H54 (cell line): ENCODE results near the gene SRGAP3.

Source experiments
- DNase-seq: peaks from one replicate; pipeline ENCODE4 v3.0.0; 2011; ENCODE audit warnings: low spot score, mixed read lengths; ENCODE audit not compliant: insufficient read length
- FAIRE-seq: peaks from 3 replicates; lab custom pipeline; 2011; peaks lifted over from hg19 to GRCh38; lab: Jason Lieb, UNC
- POLR2A ChIP-seq: IDR thresholded peaks from 2 replicates; pipeline ENCODE4 v1.6.1; 2011; ENCODE audit warnings: low read depth, mild to moderate bottlenecking, low read length

The SRGAP3 gene

DNA sequence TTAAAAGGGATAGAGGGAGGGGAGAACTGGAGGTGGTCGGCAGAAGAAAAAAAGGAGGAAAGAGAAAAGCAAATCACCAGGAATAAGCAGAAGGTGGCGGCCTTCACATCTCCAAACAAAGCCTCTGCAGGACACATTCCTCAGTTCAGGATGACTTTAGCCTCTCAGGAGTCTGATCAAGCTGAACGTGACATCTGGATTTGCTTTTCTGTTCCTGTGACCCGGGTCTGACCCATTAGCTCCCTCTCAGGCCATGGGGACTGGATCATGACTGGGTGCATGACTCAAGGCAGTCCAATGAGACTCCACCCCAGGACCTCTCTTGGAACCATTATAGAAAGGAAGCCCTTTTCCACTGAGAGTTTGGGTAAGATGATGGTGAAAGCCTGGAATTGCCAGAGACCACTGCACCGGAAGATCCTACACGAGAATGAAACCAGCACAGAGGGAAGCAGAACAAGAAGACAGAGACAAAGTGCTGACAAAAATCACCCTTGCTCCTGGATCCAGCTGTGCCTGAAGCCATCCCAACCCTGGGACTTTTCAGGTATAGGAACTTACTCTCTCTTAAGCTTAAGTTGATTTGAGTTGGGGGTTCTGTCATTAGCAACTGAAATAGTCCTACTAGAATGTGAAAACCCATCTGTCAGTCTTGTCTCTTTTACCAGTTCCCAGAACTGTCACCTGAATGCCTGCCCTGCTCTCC, 240.7 kb downstream of the SRGAP3 start:
- TF ChIP-seq POLR2A, result no peak
- DNase-seq, result no peak
- FAIRE-seq, result no peak

- no peak for DNase-seq
- FAIRE-seq, result no peak
- TF ChIP-seq POLR2A, result no peak
Observed at GRCh38 chr3:9007928-9008327, 241.5 kb downstream of the SRGAP3 start.

DNA sequence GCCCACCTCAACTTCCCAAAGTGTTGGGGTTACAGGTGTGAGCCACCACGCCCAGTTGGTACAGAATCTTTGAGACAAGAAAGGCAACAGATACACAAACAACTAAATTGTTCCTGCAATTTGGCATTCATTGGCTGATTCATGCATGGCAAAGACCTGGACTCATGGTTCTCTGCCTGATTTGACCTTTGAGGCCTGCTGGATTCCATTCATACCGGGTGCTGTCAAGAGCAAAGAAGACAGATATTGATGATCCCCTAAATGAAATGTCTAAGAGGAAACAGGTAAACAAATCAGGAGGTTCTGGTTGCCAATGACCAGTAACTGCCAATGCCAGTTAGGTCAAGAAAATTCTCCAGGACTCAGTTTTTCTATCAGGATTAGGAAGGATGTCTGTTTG, 242.2 kb downstream of the SRGAP3 start:
- FAIRE-seq, result no peak
- no peak for TF ChIP-seq POLR2A
- no peak for DNase-seq

- no peak for TF ChIP-seq POLR2A
- FAIRE-seq (no peak), DNase-seq (no peak)
Observed at GRCh38 chr3:9000041-9000440, 249.4 kb downstream of the SRGAP3 start.

- FAIRE-seq, result no peak
Observed at GRCh38 chr3:8997151-8997550, 252.3 kb downstream of the SRGAP3 start.

GRCh38 chr3:8996681-8997121, 252.7 kb downstream of the SRGAP3 start:
- no peak for TF ChIP-seq POLR2A
- DNase-seq, result no peak
- no peak for FAIRE-seq

More at GRCh38 chr3:8997151-8997550, 252.3 kb downstream of the SRGAP3 start:
- no peak for DNase-seq
- no peak for TF ChIP-seq POLR2A

- no peak for TF ChIP-seq POLR2A
- DNase-seq (no peak), FAIRE-seq (no peak)
Observed at GRCh38 chr3:8996216-8996615, 253.2 kb downstream of the SRGAP3 start.

DNA sequence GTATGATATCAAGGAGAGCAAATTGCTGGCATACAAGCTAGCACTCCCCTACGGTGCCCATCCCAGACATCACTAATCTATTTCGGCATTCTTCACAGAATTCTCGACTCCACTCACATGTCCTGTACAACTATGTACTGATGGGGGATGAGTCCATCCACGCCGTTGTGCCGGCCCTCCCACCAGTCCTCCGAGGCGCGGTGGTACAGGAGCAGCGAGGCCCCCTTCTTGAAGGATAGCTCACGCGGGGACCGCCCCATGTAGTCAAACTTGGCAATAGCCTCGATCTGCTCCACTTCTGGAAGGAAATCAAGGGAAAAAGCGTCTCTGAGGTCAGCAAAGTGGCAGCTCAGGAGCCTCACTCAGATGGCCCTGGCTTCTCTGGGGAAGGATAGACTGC, 255.2 kb downstream of the SRGAP3 start:
- DNase-seq, result no peak
- TF ChIP-seq POLR2A, result no peak
- no peak for FAIRE-seq

- no peak for FAIRE-seq
- DNase-seq, result no peak
- no peak for TF ChIP-seq POLR2A
Observed at GRCh38 chr3:8993331-8993730, 256.1 kb downstream of the SRGAP3 start.

DNA sequence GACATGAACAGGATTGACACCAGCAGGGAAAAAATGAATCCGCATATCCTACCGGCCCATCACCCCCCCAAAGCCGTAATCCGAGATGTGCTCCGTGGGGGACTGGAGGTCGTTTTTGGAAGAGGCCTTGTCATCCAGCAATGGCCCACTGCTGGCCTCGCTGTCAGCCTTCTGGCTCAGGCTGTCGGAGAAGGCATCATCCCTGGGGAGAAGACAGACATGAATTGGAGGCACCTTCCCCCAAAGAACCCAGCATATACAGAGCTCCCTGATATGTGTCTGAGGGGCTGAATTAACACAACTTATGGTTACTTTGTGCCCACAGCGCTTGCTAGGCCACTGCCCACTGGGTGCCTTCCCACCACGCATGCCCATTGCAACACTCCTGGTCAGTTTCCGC, 256.6 kb downstream of the SRGAP3 start:
- no peak for FAIRE-seq
- DNase-seq, result no peak
- TF ChIP-seq POLR2A, result no peak

DNA sequence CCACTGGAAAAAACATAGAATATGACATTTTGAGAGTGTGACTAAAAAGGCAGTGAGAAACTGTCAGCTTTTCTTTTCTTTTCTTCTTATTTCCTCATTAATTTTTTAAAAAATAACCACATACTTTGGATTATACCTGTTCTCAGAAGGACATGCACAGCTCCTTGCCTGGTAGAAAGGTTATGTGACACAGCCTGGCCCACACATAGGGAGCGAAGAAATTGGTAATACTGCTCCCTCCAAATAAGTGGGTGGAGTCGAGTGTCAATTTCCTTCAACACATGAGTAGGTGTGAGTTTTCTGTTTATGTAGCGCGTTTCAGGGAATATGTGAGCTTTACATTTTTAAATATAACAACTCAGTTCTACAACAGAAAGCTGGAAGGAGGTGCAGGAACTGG, 257.2 kb downstream of the SRGAP3 start:
- no peak for FAIRE-seq
- DNase-seq, result no peak
- TF ChIP-seq POLR2A, result no peak

DNA sequence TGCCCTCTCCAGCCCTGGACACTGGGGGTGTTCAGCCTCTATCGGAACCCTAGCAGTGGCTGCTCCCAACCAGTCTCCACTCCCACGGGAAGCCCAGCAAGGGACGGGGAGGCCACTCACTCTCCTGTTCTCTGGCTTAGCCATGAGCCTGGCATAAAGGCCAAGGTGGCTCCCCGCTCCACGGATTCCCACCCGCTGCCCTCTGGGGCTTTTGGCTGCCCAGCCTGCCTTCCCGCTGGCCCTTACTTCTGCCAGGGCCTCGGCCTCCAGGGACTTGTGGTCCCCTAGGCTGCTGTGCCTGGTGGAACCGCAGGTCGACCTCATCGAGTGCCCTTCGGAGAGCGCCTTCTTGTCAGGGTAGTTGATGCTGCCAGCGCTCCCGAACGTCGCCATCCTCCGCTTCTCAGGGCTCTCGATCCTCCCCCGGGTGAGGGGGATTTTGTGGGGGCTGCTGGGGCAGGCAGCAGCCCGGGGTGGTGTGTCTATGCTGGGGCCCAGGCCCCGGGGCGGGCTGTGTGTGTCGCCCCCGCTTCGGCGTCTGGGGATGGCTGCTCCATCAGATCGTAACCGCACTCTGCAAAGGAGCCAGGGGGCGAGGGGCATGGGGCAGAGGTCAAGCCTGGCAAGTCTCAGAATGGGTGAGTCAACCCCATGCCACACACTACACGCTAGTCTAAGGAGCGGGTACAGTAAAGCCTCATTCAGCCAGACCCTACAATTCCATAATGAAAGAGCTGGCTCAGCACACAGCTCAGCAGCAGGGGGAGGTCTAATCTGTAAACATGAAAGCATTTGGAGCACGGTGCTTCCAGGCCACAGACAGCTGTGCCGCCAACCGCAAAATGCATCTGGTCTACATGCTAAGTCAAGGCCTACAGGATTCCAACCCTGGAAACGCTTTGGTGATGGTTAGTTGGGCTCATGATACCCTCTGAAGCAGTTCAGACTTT, 258.9 kb downstream of the SRGAP3 start:
- no peak for TF ChIP-seq POLR2A
- no peak for FAIRE-seq
- DNase-seq, result no peak

DNA sequence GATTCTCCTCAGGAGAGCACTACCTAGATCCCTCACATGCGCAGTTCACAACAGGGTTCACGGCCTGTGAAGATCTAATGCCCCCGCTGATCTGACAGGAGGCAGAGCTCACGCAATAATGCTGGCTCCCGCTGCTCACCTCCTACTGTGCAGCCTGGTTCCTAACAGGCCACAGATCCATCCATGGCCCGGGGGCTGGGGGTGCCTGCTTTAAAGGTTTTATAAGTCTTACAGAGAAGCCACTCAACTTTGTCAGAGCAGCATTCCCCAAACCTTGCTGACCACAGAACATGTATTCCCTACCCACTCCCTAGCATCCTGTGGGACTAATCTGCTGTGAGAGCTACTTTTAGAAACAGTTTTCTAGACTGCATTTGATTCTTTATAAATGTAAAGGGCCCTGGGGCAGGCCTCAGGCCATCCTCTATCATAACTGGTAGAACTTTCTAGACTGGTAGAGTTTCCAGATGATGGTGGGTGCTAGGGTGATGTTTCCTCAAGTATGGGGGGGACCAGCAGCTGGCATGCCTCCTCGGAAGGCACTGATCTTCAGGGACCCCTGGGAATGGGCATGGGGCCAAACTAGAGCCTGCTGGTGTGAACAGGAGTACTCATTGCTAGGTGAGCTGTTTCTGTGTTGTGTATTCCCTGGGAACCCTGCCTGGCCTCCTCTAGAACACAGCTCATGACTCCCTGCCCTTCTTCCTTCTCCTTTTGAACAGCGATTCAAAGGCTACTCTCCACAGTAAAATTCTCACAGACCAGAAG, 260.5 kb downstream of the SRGAP3 start:
- FAIRE-seq (no peak), DNase-seq (no peak)
- no peak for TF ChIP-seq POLR2A

DNA sequence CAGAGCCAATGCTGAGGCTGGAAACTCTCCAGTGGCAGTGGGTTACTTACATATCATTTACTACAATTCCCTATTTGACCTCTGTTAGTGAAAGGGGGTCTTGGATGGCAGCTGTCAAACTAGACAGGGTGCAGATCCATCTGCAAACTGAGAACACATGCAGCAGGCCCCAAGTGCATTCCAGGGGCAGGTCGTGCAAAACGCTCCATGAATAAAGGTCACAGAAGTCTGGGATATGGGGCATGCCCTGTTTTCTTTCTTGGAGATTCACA, 261.1 kb downstream of the SRGAP3 start:
- DNase-seq (no peak), FAIRE-seq (no peak)
- no peak for TF ChIP-seq POLR2A
